IMR-90 (cell line): ENCODE data around the gene HDHD3. TPM values are rescaled to one million over a fixed set of nuclear protein-coding genes. Genes with fewer than 3 reads are reported as not detected.

ENCODE experiments used
- ATAC-seq: fragments of 200-7000 bp; cut with Tn5 transposase; 2 replicates; pipeline ENCODE4 v1.9.1; 2020; ENCODE audit warnings: low read depth, mild to moderate bottlenecking, moderate library complexity
- BruUV-seq: library from RNA; stranded (reverse); fragments of 400-500 nt; replicated peaks from 2 replicates; lab custom pipeline; 2021; lab: Mats Ljungman, UMichigan
- CTCF ChIA-PET: fragments of 300-600 bp; formaldehyde crosslinking; extraction: SDS; loops from one replicate; lab custom pipeline; 2021; ENCODE audit warnings: antibody characterized with exemption; lab: Yijun Ruan, JAX
- POLR2A ChIA-PET: fragments of 300-600 bp; sonication (Branson Sonifier 250); formaldehyde crosslinking; loops from one replicate; lab custom pipeline; 2022; ENCODE audit warnings: antibody characterized with exemption; ENCODE audit not compliant: unreplicated experiment; lab: Charles Lee
- DNase-seq: peaks from one replicate; pipeline ENCODE4 v3.0.0; 2013
- H2AFZ ChIP-seq: replicated peaks from 2 replicates; pipeline ENCODE3; 2013; ENCODE audit warnings: low read length, mild to moderate bottlenecking; ENCODE audit not compliant: poor library complexity
- H2AK5ac ChIP-seq: 2 replicates; pipeline ENCODE4 v1.6.1; 2013; ENCODE audit warnings: low read depth, low read length, inconsistent platforms
- H2AK9ac ChIP-seq: replicated peaks from 2 replicates; pipeline ENCODE3; 2013; ENCODE audit warnings: mild to moderate bottlenecking, low read depth, low read length, moderate library complexity; ENCODE audit not compliant: poor library complexity
- H2BK120ac ChIP-seq: 2 replicates; pipeline ENCODE4 v1.6.1; 2013; ENCODE audit warnings: low read depth, low read length, inconsistent platforms
- H2BK15ac ChIP-seq: 3 replicates; pipeline ENCODE4 v1.6.1; 2013; ENCODE audit warnings: low read depth, low read length, inconsistent platforms
- H2BK20ac ChIP-seq: 2 replicates; pipeline ENCODE4 v1.6.1; 2013; ENCODE audit warnings: low read depth, mild to moderate bottlenecking, inconsistent platforms, low read length, moderate library complexity
- H2BK5ac ChIP-seq: 2 replicates; pipeline ENCODE4 v1.6.1; 2013; ENCODE audit warnings: mild to moderate bottlenecking, low read depth, low read length, inconsistent platforms; ENCODE audit not compliant: poor library complexity, severe bottlenecking
- H3K14ac ChIP-seq: replicated peaks from 2 replicates; pipeline ENCODE4 v1.6.1; 2013; ENCODE audit warnings: low read depth, low read length, inconsistent platforms
- H3K18ac ChIP-seq: 2 replicates; pipeline ENCODE4 v1.6.1; 2013; ENCODE audit warnings: low read depth, low read length, control low read depth
- H3K23ac ChIP-seq: 2 replicates; pipeline ENCODE4 v1.6.1; 2013; ENCODE audit warnings: low read depth, low read length, inconsistent platforms
- H3K27ac ChIP-seq: 2 replicates; pipeline ENCODE4 v1.5.1; 2013; ENCODE audit warnings: mild to moderate bottlenecking, control low read depth, low read length; ENCODE audit not compliant: insufficient read depth
- H3K27me3 ChIP-seq: 2 replicates; pipeline ENCODE4 v1.6.1; 2013; ENCODE audit warnings: low read length; ENCODE audit not compliant: control insufficient read depth, insufficient read depth
- H3K36me3 ChIP-seq: 2 replicates; pipeline ENCODE4 v1.6.1; 2013; ENCODE audit warnings: low read length, mixed read lengths; ENCODE audit not compliant: control insufficient read depth, insufficient read depth
- H3K4ac ChIP-seq: 2 replicates; pipeline ENCODE4 v1.6.1; 2013; ENCODE audit warnings: low read depth, low read length, inconsistent platforms
- H3K4me1 ChIP-seq: 2 replicates; pipeline ENCODE4 v1.6.1; 2013; ENCODE audit warnings: low read length, mixed read lengths; ENCODE audit not compliant: control insufficient read depth, insufficient read depth
- H3K4me2 ChIP-seq: 2 replicates; pipeline ENCODE4 v1.6.1; 2013; ENCODE audit warnings: low read depth, mild to moderate bottlenecking, control low read depth, low read length, moderate library complexity
- H3K4me3 ChIP-seq: 2 replicates; pipeline ENCODE4 v1.5.1; 2013; ENCODE audit warnings: low read depth, mild to moderate bottlenecking, control low read depth, low read length, moderate library complexity; ENCODE audit not compliant: insufficient read depth
- H3K56ac ChIP-seq: 2 replicates; pipeline ENCODE4 v1.6.1; 2013; ENCODE audit warnings: low read length, inconsistent platforms; ENCODE audit not compliant: insufficient read depth; ENCODE audit errors: extremely low read depth
- H3K79me1 ChIP-seq, 2 experiments: 2 replicates each; pipeline ENCODE4 v1.6.1; 2013; ENCODE audit warnings: low read length in 2 of 2, inconsistent platforms in 1 of 2, low read depth in 1 of 2
- H3K9ac ChIP-seq: 2 replicates; pipeline ENCODE4 v1.6.1; 2013; ENCODE audit warnings: low read depth, low read length, control low read depth
- H3K9me1 ChIP-seq: 2 replicates; pipeline ENCODE4 v1.6.1; 2013; ENCODE audit warnings: low read length, inconsistent platforms; ENCODE audit not compliant: insufficient read depth
- H3K9me3 ChIP-seq: 2 replicates; pipeline ENCODE4 v1.6.1; 2013; ENCODE audit warnings: low read length; ENCODE audit not compliant: control insufficient read depth, insufficient read depth
- H4K20me1 ChIP-seq: 2 replicates; pipeline ENCODE4 v1.6.1; 2013; ENCODE audit warnings: low read length, inconsistent platforms; ENCODE audit not compliant: insufficient read depth
- H4K5ac ChIP-seq: 2 replicates; pipeline ENCODE4 v1.6.1; 2013; ENCODE audit warnings: mild to moderate bottlenecking, low read depth, low read length, control low read depth
- H4K8ac ChIP-seq, 2 experiments: 2 replicates each; pipeline ENCODE4 v1.6.1; 2013; ENCODE audit warnings: low read depth in 2 of 2, low read length in 2 of 2, control low read depth in 1 of 2, inconsistent platforms in 1 of 2
- H4K91ac ChIP-seq: 2 replicates; pipeline ENCODE4 v1.6.1; 2013; ENCODE audit warnings: low read depth, low read length, inconsistent platforms; ENCODE audit not compliant: insufficient read depth
- BHLHE40 ChIP-seq: fragments of 150-350 bp; IDR thresholded peaks from 2 replicates; pipeline ENCODE4 v1.6.1; 2016; ENCODE audit warnings: mild to moderate bottlenecking, low read depth, low read length
- CEBPB ChIP-seq: IDR thresholded peaks from 2 replicates; pipeline ENCODE4 v1.6.1; 2012; ENCODE audit warnings: low read depth, low read length, improper control_type of control experiment
- CHD1 ChIP-seq: IDR thresholded peaks from 2 replicates; pipeline ENCODE4 v1.6.1; 2012; ENCODE audit warnings: low read depth, low read length, improper control_type of control experiment
- ELK1 ChIP-seq: fragments of 150-350 bp; IDR thresholded peaks from 2 replicates; pipeline ENCODE4 v1.6.1; 2016; ENCODE audit warnings: low read depth, mild to moderate bottlenecking, low read length, moderate library complexity, borderline replicate concordance
- FOS ChIP-seq: fragments of 150-350 bp; IDR thresholded peaks from 2 replicates; pipeline ENCODE4 v1.6.1; 2016; ENCODE audit warnings: low read depth, low read length
- MAFK ChIP-seq: IDR thresholded peaks from 2 replicates; pipeline ENCODE4 v1.6.1; 2012; ENCODE audit warnings: low read depth, low read length, improper control_type of control experiment
- MAZ ChIP-seq: IDR thresholded peaks from 2 replicates; pipeline ENCODE4 v1.6.1; 2012; ENCODE audit warnings: low read depth, mild to moderate bottlenecking, low read length, improper control_type of control experiment, moderate library complexity, borderline replicate concordance
- NFE2L2 ChIP-seq: fragments of 150-350 bp; IDR thresholded peaks from 2 replicates; pipeline ENCODE4 v1.6.1; 2016; ENCODE audit warnings: low read depth, mild to moderate bottlenecking, low read length
- RCOR1 ChIP-seq: IDR thresholded peaks from 2 replicates; pipeline ENCODE4 v1.6.1; 2012; ENCODE audit warnings: mild to moderate bottlenecking, low read length, improper control_type of control experiment; ENCODE audit not compliant: insufficient replicate concordance
- SMC3 ChIP-seq: fragments of 150-350 bp; IDR thresholded peaks from 2 replicates; pipeline ENCODE4 v1.6.1; 2016; ENCODE audit warnings: low read depth, mild to moderate bottlenecking, antibody characterized with exemption, low read length, moderate library complexity
- WGBS, 2 experiments: methylation state at CpG; one replicate each; pipeline versions ENCODE4 v1.1.5 to v1.1.7; 2013; ENCODE audit warnings: missing lambda C conversion rate in 2 of 2; ENCODE audit not compliant: insufficient read length in 1 of 2; ENCODE audit errors: extremely low coverage in 2 of 2; 5-methylcytosine and 5-hydroxymethylcytosine counted together
- dilution Hi-C: fragments of 300-500 bp; cut with HindIII; formaldehyde crosslinking; loops from one replicate; pipeline ENCODE4 v1.14.3; 2018; ENCODE audit warnings: low sequenced_read_pairs; ENCODE audit not compliant: unreplicated experiment
- in situ Hi-C: fragments of 300-500 bp; cut with MboI; formaldehyde crosslinking; loops from 3 replicates; pipeline ENCODE4 v1.14.3; 2019; ENCODE audit warnings: low sequenced_read_pairs, inconsistent platforms, mixed read lengths
- intact Hi-C: fragments of 100-400 bp; cut with micrococcal nuclease; formaldehyde crosslinking; loops from 2 replicates; pipeline ENCODE4 v1.10.0; 2022
- polyA plus RNA-seq, 3 experiments: library from polyadenylated mRNA; depleted of rRNA; stranded (reverse); fragments of >200 nt; gene quantifications; 2 replicates each; pipeline ENCODE4 v1.2.3, GENCODE V29; 2012; ENCODE audit warnings: low replicate concordance in 1 of 3
- total RNA-seq: library from RNA; depleted of rRNA; stranded (reverse); fragments of >200 nt; gene quantifications from 2 replicates; pipeline ENCODE4 v1.2.3, GENCODE V29; 2012
- TF ChIP-seq, protein P1 (sequence below): conservative IDR thresholded peaks from 2 replicates; pipeline ENCODE4 v1.5.1; 2012; ENCODE audit warnings: mild to moderate bottlenecking, low read depth, low read length, improper control_type of control experiment

HDHD3 gene
- total and polyA plus RNA-seq, 2 of the 4 experiments (the other 2 are of a cell fraction) = 7.0 to 8.6 TPM

DNA sequence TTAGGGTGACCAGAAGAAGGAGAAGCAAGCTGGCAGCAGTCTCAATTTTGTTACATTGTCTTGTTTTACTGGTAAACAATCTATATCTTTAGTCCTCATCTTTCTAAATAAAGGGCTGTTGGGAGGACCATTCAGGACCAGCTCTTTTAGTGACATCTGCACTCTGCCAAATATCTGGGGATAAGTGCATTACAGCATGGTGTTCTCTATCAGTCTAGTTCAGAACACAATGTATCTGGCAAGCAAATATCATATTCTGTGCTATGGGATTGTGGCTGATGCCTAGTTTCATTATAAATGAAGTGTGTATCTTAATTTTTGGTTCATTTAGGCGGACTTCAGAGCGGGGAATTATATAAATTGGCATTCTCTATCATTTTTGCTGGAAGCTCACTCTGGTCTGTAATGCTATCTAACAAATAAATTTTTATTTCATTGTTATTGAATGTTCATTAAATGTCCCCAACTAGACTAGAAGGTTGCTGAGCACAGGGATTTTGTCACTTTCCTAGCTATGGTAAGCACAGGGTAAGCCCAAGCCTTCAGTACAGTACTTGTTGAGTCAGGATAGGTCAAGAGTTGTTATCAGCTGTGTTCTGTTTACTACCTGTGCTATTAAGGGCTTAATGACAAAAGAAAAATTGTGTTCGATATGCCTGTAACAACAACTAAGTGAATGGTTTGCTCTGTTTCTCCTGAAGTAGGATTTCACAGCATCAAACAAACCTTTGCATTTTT lies 48.6 kb downstream of the HDHD3 start:
- POLR2A ChIA-PET = no interaction called here
- no peak for ATAC-seq
- no peak overlapping the region for H2BK20ac ChIP-seq

More for the DNA sequence above, 48.6 kb downstream of the HDHD3 start:
- Histone ChIP-seq H3K4ac (no peak overlapping the region), H4K8ac (no peak overlapping the region), H3K9me3 (no peaks in the 10 kb centered on the region), H3K4me2 (no peak overlapping the region), H2BK15ac (no peak overlapping the region), H3K9ac (no peak overlapping the region), H3K27ac (no peak overlapping the region), H3K27me3 (peaks cover 1% of the 10 kb centered on the region), H2AFZ (no peak overlapping the region), H3K18ac (no peak overlapping the region), H4K91ac (no peak overlapping the region), H2BK120ac (no peak overlapping the region), H3K36me3 (no peaks in the 10 kb centered on the region), H3K9me1 (0 out of 2 replicates have a peak, but pooled peaks cover 2% of the 10 kb centered on the region), H2AK5ac (no peak overlapping the region), H4K5ac (no peak overlapping the region), H2BK5ac (no peak overlapping the region), H3K14ac (no peak overlapping the region), H3K79me1 (no peaks in the 10 kb centered on the region), H3K23ac (no peak overlapping the region), H3K4me1 (no peaks in the 10 kb centered on the region), H3K56ac (no peak overlapping the region; the same call in 1 of the 2 replicates), H2AK9ac (no peak overlapping the region), H3K4me3 (no peak overlapping the region), H4K20me1 (no peaks in the 10 kb centered on the region)
- TF ChIP-seq RCOR1 (no peak), MAZ (no peak), CEBPB (no peak), MAFK (no peak), SMC3 (no peak), BHLHE40 (no peak), NFE2L2 (no peak), ELK1 (no peak), FOS (no peak), CHD1 (no peak)
- TF ChIP-seq, protein P1, sequence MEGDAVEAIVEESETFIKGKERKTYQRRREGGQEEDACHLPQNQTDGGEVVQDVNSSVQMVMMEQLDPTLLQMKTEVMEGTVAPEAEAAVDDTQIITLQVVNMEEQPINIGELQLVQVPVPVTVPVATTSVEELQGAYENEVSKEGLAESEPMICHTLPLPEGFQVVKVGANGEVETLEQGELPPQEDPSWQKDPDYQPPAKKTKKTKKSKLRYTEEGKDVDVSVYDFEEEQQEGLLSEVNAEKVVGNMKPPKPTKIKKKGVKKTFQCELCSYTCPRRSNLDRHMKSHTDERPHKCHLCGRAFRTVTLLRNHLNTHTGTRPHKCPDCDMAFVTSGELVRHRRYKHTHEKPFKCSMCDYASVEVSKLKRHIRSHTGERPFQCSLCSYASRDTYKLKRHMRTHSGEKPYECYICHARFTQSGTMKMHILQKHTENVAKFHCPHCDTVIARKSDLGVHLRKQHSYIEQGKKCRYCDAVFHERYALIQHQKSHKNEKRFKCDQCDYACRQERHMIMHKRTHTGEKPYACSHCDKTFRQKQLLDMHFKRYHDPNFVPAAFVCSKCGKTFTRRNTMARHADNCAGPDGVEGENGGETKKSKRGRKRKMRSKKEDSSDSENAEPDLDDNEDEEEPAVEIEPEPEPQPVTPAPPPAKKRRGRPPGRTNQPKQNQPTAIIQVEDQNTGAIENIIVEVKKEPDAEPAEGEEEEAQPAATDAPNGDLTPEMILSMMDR = no peak
- dilution Hi-C loops (no loop called here), in situ Hi-C loops (no loop called here), intact Hi-C loops (no loop called here)
- no peak for DNase-seq
- no TSS peak for BruUV-seq
- CTCF ChIA-PET = interaction anchor here (0.5 kb wide), 1 partner anchor 93 kb away, joined by 3 read pairs; no protein-coding TSS in a partner anchor
- no CpG with 5 or more reads among the region's 3 CpGs for whole genome bisulfite sequencing, 2 experiments
